HG03469 (cell line): ENCODE measurements around the gene UGT2B10.

Experiments
- ATAC-seq: cut with Tn5 transposase; IDR thresholded peaks from one replicate; pipeline ENCODE4 v1.9.1; 2021; ENCODE audit warnings: mild to moderate bottlenecking, moderate library complexity, moderate number of reproducible peaks; ENCODE audit not compliant: unreplicated experiment

Gene UGT2B10

DNA sequence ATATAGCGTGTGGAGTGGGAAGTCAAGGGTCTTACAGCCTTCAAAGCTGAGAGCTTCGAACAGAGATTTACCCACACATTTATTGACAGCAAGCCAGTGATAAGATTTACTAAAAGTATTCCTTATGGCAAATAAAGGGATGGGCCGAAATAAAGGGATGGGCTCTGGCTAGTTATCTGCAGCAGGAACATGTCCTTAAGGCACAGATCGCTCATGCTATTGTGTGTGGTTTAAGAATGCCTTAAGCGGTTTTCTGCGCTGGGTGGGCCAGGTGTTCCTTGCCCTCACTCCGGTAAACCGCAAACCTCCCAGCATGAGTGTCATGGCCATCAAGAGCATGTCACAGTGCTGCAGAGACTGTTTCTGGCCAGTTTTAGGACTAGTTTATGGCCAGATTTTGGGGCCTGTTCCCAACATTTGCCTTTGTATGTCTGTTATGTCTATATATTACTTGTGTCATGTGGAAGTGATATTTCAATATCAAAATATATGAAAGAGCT, 53.5 kb downstream of the UGT2B10 start:
- ATAC-seq = no peak

- ATAC-seq = no peak
These were observed 56.2 kb downstream of the UGT2B10 start for GRCh38 chr4:68871809-68872642.

- no peak for ATAC-seq
These were observed 57.1 kb downstream of the UGT2B10 start for GRCh38 chr4:68872643-68873502.

DNA sequence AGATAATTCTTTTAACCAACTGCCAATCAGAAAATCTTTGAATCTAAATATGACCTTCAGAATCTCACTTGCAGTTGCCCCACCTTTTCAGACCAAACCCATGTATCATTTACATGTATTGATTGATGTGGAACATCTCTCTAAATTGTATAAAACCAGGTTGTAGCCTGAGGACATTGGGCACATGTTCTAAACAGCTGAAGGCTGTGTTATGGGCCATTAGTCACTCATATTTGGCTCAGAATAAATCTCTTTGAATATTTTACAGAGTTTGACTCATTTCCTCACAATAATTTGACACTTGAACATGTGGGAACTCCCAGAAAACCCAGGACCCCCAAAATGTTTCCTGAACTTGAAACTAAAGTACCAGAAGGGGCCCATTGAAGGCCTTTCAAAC, 58.7 kb downstream of the UGT2B10 start:
- ATAC-seq = no peak

DNA sequence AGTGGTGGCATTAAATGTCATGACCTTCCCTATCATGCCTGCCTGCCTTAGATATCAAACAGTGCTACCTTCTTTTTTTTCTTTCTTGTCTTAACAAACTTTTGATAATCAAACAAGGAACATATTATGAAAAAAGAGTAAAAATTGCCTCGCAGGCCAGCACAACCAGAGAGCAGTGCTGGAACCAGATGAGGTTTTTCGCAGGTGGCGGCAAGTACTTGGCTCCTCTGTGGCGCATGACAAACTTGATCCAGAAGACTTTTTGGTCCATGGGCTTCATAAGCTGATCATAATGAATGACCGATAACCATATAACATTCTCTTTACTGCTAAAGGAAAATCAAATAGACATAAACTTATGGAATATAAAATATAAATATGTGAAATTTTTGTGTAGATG, 61.8 kb downstream of the UGT2B10 start:
- ATAC-seq = no peak

- ATAC-seq = no peak
These were observed 62.3 kb downstream of the UGT2B10 start for GRCh38 chr4:68878048-68878447.
